ENCODE measurements around the gene ADGRF3. TPM values are rescaled to one million over a fixed set of nuclear protein-coding genes. Genes with fewer than 3 reads are reported as not detected.
"Not testable (repeated sequence)": the region's sequence is repeated elsewhere in the genome, so short reads cannot be mapped to it uniquely, and the experiment has no call there.

The ADGRF3 gene
- polyA plus RNA-seq, 6 donors from 2014 or later, result 0.09 to 1.4 (median 0.18) TPM

DNA sequence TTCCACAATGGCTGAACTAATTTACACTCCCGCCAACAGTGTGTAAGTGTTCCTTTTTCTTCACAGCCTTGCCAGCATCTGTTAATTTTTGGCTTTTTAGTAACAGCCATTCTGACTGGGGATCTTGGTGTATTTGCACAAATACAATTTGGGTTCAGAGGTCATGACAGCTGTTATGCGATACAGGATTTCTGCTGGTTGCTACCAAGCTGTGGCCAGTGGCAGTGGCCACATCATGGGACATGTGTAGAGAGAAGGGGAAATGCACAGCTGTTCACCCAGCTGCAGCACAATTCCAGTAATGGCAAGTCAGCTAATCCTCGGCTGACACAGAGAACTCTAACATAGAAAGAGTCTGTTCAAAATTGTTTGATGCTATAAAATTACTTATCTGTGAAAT lies 21.7 kb downstream of the ADGRF3 start:
- Mint-ChIP-seq H3K27me3 (no peaks in the 10 kb centered on the region), H3K9me3 (peaks cover 0 to 4% (median 0%) of the 10 kb centered on the region in 7 donors), H3K36me3 (no peaks in the 10 kb centered on the region), H3K4me1 (peaks cover 2 to 3% (median 3%) of the 10 kb centered on the region in 3 donors), H3K27ac (no peak overlapping the region), H3K4me3 (no peak overlapping the region)
- DNase-seq, result no peak
- no peak for ATAC-seq (ENCODE audit: low read depth in 2 of 2)

DNA sequence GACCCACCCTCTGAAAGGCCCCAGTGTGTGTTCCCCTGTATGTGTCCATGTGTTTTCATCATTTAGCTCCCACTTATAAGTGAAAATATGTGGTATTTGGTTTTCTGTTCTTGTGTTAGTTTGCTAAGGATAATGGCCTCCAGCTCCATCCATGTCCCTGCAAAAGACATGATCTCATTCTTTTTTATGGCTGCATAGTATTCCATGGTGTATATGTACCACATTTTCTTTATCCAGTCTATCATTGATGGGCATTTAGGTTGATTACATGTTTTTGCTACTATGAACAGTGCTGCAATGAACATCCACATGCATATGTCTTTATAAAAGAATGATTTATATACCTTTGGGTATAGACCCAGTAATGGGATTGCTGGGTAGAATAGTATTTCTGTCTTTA lies 22.1 kb downstream of the ADGRF3 start:
- H3K27me3 Mint-ChIP-seq; H3K4me3 Mint-ChIP-seq; H3K9me3 Mint-ChIP-seq; H3K4me1 Mint-ChIP-seq; ATAC-seq (ENCODE audit: low read depth in 2 of 2); H3K27ac Mint-ChIP-seq; DNase-seq; H3K36me3 Mint-ChIP-seq: not testable (repeated sequence)

DNA sequence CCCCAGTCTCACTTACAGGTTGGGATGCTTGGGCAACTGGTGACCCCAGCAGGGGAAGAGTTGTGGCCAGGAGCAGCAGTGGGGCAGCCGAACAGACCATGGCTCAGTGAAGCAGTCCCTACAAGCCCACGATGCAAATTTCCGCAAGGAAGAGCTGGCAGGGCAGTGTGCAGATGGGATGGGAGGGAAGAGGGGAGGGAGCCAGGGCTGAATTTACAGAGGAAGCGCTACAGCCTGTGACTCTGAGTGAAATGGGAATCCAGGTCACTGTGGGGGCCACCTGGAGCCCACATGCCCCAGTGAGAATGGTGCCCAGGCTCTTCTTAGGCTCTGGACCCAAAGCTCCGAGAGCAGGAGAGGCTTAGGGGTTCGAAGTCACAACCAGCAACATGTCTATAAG lies 27.6 kb downstream of the ADGRF3 start:
- DNase-seq (no peak), ATAC-seq (ENCODE audit: low read depth in 2 of 2) (no peak)
- Mint-ChIP-seq H3K4me1 (peaks cover 0 to 4% (median 0%) of the 10 kb centered on the region in 3 donors), H3K9me3 (no peaks in the 10 kb centered on the region), H3K27ac (no peak overlapping the region), H3K4me3 (no peak overlapping the region), H3K36me3 (no peaks in the 10 kb centered on the region), H3K27me3 (no peaks in the 10 kb centered on the region)

DNA sequence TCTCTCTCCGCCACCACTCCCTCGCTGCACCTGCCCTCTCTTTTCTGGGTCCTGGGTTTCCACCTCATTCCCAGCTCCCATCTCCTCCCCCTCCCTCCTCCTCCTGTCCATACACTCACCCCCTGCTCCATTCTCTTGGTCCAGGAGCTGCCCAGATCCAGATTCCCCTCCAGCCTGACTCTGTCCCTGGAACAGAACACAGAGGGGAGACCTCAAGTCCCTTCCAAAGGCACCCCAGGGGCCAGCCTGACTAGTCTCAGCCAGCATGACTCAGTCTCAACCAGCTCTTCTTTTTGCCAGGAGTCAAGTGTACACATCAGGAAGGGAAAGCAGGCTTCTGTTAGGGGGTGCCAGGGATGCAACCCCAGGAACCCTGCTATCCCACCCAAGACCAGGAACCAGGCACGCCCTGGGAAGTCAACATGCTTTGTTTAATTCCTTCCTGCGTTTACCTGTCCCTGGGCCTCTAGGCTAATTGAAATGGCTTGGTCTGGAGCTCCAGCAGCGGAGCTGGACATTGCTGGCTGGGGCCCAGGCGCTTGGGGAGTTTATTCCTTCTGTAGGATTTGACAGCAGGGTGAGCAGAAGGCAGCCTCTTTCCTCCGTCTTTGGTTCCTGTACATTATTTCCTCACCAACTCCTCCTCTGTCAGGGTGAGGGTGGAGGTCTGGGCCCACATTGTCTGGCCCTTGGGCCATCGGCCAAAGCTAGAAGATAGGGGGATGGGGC lies 29.0 kb downstream of the ADGRF3 start:
- Mint-ChIP-seq H3K27ac (peak overlapping the region in 2 of 6 donors; percentile 39 to 61), H3K4me1 (peaks cover 0 to 4% (median 0%) of the 10 kb centered on the region in 3 donors), H3K27me3 (no peaks in the 10 kb centered on the region), H3K4me3 (no peak overlapping the region), H3K9me3 (no peaks in the 10 kb centered on the region), H3K36me3 (no peaks in the 10 kb centered on the region)
- DNase-seq (no peak), ATAC-seq (ENCODE audit: low read depth in 2 of 2) (no peak)

DNA sequence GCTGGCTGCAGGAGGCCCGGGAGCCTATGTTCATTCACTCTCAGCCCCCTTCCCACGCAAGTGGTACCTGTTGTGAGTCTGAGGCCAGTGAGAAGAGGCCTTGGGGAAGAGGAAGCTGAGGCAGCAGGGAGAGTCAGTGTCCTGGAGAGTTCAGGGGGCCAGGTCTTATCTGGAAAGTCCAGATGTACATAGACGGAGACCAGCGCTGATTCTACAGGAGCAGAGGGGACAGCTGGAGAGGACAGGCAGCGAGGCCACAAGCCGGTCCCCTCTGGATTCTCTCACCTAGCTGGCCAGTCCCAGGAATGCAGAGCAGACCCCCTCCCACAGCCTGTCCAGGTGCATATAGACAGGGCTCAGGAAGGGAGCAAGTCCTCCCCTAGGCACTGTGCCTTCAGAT lies 29.7 kb downstream of the ADGRF3 start:
- Mint-ChIP-seq H3K4me1 (peaks cover 0 to 4% (median 0%) of the 10 kb centered on the region in 3 donors), H3K27me3 (no peaks in the 10 kb centered on the region), H3K27ac (peak overlapping the region in 1 of 6 donors; percentile 61), H3K9me3 (no peaks in the 10 kb centered on the region), H3K36me3 (no peaks in the 10 kb centered on the region), H3K4me3 (no peak overlapping the region)
- ATAC-seq (ENCODE audit: low read depth in 2 of 2) (no peak), DNase-seq (no peak)

DNA sequence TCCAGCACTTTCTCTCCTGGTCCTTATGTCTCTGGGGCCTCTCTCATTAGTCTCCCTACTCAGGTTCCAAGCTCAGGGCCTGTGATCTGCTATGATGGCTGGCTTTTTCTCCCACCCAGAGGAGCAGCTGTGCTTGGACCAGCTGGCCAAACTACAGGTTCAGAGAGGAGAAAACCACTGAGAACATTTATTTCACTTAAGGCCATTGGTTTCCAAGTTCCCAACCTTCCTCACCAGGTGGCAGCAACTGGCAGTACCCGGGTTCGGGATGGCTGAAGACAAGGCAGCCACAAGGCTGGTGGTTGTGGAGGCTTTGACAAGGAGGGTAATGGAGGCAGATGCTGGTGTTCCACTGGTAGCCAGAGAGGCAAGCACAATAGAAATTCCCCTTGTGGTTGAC lies 30.5 kb downstream of the ADGRF3 start:
- Mint-ChIP-seq H3K27ac (no peak overlapping the region), H3K4me1 (peaks cover 0 to 4% (median 0%) of the 10 kb centered on the region in 3 donors), H3K4me3 (no peak overlapping the region), H3K27me3 (no peaks in the 10 kb centered on the region), H3K36me3 (no peaks in the 10 kb centered on the region), H3K9me3 (no peaks in the 10 kb centered on the region)
- ATAC-seq (ENCODE audit: low read depth in 2 of 2) (no peak), DNase-seq (no peak)

DNA sequence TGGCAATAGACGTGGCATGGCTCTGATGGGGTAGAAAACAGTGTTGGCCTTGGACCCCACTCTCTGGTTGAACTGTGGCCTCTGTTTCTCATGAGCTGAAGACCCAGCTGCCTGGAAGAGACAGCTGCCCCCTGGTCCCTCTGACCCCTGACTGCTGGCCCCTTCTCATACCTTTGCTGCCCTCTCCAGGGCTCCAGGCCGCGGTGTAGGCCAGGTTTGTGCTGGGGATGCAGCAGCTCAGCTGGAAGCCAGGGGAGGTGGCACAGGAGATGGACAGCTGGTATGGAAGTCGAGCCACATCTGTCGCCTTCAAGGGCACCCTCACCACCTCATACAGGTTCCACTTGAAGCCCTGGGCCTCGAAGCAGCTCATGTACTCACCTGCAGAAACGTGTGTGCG lies 32.3 kb downstream of the ADGRF3 start:
- Mint-ChIP-seq H3K27ac (no peak overlapping the region), H3K27me3 (no peaks in the 10 kb centered on the region), H3K4me3 (no peak overlapping the region), H3K36me3 (peaks cover 0 to 10% of the 10 kb centered on the region in 2 donors), H3K9me3 (no peaks in the 10 kb centered on the region), H3K4me1 (no peaks in the 10 kb centered on the region)
- ATAC-seq (ENCODE audit: low read depth in 2 of 2), result no peak
- DNase-seq, result no peak

DNA sequence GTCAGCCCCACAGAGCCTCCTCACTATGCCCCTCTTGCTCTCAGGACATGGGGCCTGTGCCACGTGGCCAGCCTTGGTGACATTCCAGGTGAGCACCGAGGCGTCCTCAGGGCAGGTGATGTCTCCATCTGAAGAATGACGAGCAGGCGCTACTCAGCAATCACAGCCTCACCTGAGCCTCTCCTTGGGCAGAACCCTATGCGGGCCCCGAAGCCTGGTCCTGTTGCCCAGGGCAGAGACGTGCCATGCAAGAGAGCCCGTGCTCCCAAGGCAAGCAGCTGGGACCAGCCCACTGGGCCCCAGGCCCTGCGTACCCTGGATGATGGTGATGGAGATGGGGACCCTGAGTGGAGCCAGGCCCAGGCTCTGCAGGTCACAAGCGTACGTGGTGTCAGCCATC lies 33.1 kb downstream of the ADGRF3 start:
- Mint-ChIP-seq H3K27ac (no peak overlapping the region), H3K27me3 (no peaks in the 10 kb centered on the region), H3K4me3 (no peak overlapping the region), H3K36me3 (peaks cover 0 to 10% of the 10 kb centered on the region in 2 donors), H3K9me3 (no peaks in the 10 kb centered on the region), H3K4me1 (no peaks in the 10 kb centered on the region)
- DNase-seq, result no peak
- ATAC-seq (ENCODE audit: low read depth in 2 of 2), result no peak

DNA sequence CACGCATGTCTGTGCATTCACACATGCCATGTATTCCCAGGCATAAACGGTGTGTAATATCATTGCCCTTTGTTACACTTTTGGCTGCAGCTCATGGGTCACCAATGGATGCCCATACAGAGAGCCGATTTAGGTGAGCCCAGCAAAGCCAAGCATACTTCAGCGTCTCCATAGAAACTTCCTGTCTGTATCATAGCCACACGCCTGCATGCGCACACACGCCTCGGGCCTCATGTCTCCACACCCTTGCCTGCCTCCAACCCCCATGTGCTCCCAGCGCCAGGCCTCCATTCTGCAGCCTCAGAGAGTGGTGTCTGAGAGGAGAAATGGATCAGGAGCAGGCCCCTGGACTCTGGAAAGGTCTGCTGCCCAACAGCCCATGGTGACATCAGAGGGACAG lies 34.1 kb downstream of the ADGRF3 start:
- ATAC-seq (ENCODE audit: low read depth in 2 of 2) (no peak), DNase-seq (no peak)
- no peaks in the 10 kb centered on the region for H3K9me3 Mint-ChIP-seq
- no peaks in the 10 kb centered on the region for H3K27me3 Mint-ChIP-seq
- H3K4me1 Mint-ChIP-seq, result no peaks in the 10 kb centered on the region
- H3K4me3 Mint-ChIP-seq, result no peak overlapping the region
- H3K36me3 Mint-ChIP-seq, result peaks cover 0 to 10% of the 10 kb centered on the region in 2 donors
- H3K27ac Mint-ChIP-seq, result peak overlapping the region in 3 of 6 donors; percentile 10 to 33 (median 30)

DNA sequence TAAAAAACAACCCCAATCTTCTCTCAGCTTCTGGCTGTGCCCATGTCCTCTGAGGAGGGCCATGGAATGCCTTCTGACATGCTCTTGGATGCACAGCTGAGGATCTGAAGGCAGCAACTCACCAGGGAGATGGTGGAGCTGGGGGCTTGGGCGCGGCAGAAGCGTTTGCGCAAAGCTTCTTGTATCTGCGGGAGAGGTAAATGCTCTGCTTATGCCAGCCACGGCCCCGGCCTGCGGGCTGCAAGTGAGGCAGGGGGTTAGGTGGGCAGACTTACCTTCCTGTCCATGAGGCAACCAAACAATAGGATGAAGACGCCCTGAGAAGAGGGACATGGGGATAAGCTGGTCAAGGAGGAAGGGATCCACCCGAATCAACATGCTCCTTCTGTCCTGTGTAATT lies 36.7 kb downstream of the ADGRF3 start:
- Mint-ChIP-seq H3K4me1 (no peaks in the 10 kb centered on the region), H3K27ac (no peak overlapping the region), H3K4me3 (no peak overlapping the region), H3K27me3 (no peaks in the 10 kb centered on the region), H3K36me3 (peaks cover 0 to 10% of the 10 kb centered on the region in 2 donors), H3K9me3 (no peaks in the 10 kb centered on the region)
- DNase-seq, result no peak
- no peak for ATAC-seq (ENCODE audit: low read depth in 2 of 2)

DNA sequence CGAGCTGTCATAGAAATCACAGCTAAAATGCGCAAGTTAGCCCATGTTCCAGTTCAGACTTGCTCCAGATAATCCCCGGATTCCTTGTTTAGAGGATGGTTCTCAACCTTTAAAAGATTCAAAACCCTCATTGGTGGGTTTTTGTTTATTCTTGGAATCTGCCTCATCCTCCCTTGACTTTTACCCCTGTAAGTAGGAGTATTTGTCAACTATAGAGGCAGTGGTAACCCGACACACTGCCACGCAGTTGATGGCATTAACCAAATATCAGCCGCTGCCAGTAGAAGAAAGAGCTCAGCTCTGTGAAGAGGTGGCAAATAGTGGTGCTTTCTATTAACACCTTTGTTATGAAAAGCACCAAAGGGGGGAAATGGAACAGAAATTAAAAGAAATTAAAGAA lies 41.0 kb downstream of the ADGRF3 start:
- no peak overlapping the region for H3K27ac Mint-ChIP-seq
- no peaks in the 10 kb centered on the region for H3K27me3 Mint-ChIP-seq
- no peaks in the 10 kb centered on the region for H3K9me3 Mint-ChIP-seq
- no peak for DNase-seq
- H3K4me1 Mint-ChIP-seq, result peaks cover 0 to 3% (median 0%) of the 10 kb centered on the region in 3 donors
- no peak for ATAC-seq (ENCODE audit: low read depth in 2 of 2)
- peaks cover 0 to 9% of the 10 kb centered on the region in 2 donors for H3K36me3 Mint-ChIP-seq
- H3K4me3 Mint-ChIP-seq, result no peak overlapping the region

DNA sequence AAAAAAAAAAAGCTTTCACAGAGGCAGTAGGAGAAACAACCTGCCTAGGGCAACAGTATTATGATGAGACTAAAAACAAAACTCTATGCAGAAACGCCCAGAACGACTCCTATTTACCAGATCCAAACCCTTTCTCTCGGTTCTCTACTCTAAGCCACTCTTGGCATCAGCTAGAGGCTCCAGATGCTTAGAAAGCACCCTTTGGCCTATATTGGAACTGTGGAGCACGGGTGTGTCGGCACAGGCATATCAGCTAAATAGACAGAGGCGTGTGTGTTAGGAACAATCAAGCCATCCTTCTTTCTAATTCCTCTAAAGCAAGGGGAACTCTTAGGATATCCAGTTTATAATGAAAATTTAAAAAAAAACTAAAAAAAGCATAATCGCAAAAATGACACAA lies 41.5 kb downstream of the ADGRF3 start:
- not testable (repeated sequence) for DNase-seq; H3K4me3 Mint-ChIP-seq; H3K27me3 Mint-ChIP-seq; H3K4me1 Mint-ChIP-seq; H3K36me3 Mint-ChIP-seq; ATAC-seq (ENCODE audit: low read depth in 2 of 2); H3K27ac Mint-ChIP-seq; H3K9me3 Mint-ChIP-seq

DNA sequence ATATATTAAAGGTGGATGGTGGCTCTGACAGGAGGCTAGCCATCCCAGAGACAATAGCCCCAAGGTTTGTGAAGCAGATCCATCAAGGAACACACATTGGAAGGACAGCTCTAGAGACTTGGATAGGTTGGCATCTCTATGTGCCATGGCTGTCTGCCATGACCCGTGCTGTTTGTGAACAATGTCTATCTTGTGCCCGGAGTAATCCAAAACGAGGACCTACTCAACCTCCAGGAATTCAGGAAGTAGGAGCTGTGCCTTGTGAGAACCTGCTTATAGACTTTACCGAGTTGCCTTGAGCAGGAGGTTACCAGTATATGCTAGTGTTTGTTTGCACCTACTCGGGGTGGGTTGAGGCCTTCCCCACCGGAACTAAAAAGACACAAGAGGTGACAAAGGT lies 43.7 kb downstream of the ADGRF3 start:
- ATAC-seq (ENCODE audit: low read depth in 2 of 2) (no peak), DNase-seq (no peak)
- Mint-ChIP-seq H3K4me3 (no peak overlapping the region), H3K36me3 (no peaks in the 10 kb centered on the region), H3K27me3 (no peaks in the 10 kb centered on the region), H3K9me3 (no peaks in the 10 kb centered on the region), H3K4me1 (peaks cover 0 to 3% (median 0%) of the 10 kb centered on the region in 3 donors), H3K27ac (no peak overlapping the region)

DNA sequence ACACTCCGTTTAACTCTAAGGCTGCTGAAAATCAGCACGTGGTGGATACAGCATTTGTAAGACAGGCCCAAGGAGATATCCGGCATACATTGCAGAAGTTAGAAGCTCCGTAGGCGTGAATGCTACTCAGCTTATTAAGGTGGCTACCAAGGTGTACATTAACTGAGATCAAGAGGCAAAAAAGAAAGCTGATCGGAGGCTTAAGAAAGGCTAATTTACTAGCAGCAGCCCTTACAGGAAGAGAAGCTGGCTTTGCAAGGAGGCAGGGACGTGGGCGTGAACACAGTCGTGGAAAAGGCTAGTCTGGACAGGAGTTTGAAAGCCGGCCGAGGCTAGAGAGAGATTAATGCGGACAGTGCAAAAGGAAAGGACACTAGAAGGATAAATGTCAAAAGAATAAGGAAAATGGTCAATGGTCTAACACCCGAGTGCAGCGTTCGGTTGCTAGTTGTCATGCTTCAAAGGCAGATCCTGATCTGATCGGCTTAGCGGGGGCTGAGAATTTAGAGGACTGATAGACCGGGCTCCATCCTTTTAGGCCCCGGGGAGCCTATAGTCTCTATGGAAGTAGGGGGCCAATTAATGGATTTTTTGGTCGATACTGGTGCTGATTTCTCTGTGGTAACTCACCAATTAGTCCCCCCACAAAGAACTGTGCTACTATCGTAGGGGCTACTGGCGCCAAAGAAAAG lies 46.2 kb downstream of the ADGRF3 start:
- Mint-ChIP-seq H3K4me3 (no peak overlapping the region), H3K27me3 (no peaks in the 10 kb centered on the region), H3K27ac (no peak overlapping the region), H3K36me3 (no peaks in the 10 kb centered on the region), H3K4me1 (peaks cover 0 to 3% (median 0%) of the 10 kb centered on the region in 3 donors), H3K9me3 (no peaks in the 10 kb centered on the region)
- ATAC-seq (ENCODE audit: low read depth in 2 of 2) (peak; percentile 61), DNase-seq (peak; percentile 35)
